Effector CD8-positive, alpha-beta T cell (primary cell): Measurements from ENCODE around the gene CPNE8.

ENCODE experiments used
- DNase-seq: peaks from one replicate; lab custom pipeline; 2025; lab: John Stamatoyannopoulos, UW

Gene CPNE8

DNA sequence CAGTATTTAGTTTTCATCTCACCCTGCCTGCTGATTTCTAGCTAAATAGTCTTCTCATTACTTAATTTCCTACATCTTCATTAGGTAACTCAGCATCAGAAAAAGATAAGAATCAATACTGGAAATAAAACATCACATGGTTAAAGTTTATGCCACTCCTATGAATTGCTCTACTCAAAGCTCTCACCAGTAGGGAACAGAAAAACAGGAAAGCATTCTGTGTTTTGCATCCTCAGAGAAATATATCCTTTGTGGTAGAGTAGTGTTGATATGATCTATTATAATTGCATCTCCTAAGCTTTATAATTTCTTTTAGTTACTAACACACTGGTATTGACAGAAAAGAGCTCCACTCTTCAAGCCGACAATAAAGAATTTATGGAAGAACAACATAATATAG, 9.9 kb downstream of the CPNE8 start:
- DNase-seq: no peak

DNA sequence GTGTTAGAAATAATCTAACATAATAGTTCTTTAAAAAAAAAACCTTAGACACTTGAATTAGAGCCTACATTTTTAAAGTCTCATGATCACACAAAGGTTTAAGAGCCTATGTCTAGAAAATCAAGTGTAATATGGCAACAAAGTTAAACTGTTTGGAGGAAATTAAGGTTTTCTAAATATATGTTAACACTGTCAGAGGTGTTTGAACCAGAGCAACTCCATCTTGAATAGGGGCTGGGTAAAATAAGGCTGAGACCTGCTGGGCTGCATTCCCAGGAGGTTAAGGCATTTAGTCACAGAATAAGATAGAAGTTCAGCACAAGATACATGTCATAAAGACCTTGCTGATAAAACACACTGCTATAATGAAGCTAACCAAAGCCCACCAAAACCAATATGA, 12.4 kb downstream of the CPNE8 start:
- DNase-seq: no peak

- DNase-seq: no peak
These were observed 13.2 kb downstream of the CPNE8 start for GRCh38 chr12:38892087-38892786.

GRCh38 chr12:38890102-38890855, 15.1 kb downstream of the CPNE8 start:
- no peak for DNase-seq

DNA sequence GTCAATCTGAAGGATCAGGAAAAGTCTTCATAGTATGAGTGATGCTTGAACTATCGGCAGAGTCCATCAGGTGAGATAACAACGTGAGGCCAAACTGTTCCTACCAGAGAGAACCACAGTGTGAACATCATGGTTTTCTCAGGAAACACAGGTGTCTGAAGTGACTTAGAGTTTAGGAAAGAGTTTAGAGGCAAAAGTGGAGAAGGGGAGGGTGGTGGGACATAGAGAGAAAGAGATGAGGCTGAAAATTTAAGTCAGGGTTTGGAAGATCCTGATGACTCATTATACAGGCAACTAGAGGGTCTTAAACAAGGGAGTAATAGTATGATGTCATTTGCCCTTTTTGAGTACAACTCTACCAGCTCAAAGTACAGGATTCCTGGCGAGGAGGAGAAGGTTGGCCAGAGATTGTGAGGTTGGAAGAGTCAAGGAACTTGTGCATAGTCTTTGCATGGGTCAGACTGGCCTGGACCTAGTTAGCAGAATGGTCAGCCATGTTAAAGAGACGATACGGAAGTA, 16.0 kb downstream of the CPNE8 start:
- no peak for DNase-seq

DNA sequence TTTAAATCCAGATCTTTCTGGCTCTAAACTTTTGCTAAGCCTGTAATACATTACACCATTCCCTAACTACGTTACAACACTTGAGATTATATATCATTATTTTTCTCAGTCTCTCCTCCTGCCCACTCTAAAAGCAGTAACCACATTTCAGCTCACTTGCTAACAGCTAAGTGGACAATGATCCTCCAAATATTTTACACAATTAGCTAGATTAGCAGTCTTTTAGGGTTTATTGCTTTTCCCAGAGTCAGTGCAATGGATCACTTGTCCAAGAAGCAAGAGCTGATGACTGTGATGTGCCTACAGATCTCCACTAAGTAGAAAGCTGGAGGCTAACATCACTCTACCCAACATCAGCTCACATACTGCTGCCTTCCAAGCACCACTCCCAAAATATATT, 17.6 kb downstream of the CPNE8 start:
- no peak for DNase-seq

DNA sequence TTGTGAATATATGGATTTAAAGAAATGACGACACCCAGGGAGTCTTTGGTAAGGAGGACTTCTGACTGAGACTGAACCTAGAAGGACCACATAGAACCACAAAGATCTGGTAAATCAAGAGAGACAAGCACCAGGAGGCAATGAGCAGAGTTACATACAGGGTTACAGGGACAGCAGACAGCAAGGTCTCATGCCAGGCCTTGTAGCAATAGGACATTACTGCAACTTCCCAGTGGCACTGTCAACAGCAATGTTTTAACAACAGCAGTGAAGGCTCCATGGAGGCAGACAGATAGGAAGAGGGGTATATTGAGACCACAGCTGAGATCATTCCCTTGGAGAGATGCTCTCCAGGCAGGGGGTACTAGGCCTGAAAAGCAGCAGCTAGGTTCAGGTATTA, 18.5 kb downstream of the CPNE8 start:
- DNase-seq: no peak

- no peak for DNase-seq
These were observed 19.3 kb downstream of the CPNE8 start for GRCh38 chr12:38886064-38886463.

GRCh38 chr12:38884666-38885065, 20.7 kb downstream of the CPNE8 start:
- DNase-seq: no peak

GRCh38 chr12:38883629-38884134, 21.7 kb downstream of the CPNE8 start:
- no peak for DNase-seq

DNA sequence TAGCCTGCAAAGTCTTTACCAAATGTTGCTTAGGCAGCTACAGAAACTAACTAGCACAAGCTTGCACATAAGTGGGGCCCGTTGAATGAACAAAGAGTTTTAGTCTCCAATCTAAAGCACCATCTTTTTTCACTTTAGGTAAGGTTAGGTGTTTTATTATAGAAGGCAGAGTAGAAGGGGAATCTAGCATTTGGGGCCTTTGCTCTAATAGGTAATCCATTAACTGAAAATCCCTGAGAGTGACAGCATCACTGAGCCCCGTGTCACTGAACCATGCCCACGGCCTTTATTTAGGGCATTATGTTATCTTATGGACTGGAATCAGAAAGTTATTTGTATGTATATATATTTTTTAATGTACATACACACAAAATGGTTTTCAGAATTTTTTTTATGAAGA, 25.1 kb downstream of the CPNE8 start:
- DNase-seq: no peak

DNA sequence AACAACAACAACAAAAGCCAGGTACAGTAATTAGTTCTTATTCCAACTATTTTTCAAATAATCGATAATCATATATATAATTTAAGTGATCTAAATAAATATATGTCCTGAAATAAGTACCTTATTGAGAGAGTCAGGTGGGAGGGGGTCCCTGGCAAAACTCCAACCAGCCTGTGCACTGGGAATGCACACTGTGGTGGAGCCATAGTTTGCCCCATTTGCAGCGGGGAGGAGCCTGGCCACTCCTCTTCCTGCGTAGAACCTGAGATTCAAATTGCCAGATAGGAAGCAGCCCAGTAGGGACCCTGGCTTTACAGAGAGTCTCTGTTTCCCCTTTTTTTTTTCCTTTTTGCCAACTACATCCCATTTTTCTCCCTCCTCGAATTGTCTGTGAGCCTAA, 26.4 kb downstream of the CPNE8 start:
- DNase-seq: no peak

GRCh38 chr12:38878333-38878705, 27.1 kb downstream of the CPNE8 start:
- no peak for DNase-seq

DNA sequence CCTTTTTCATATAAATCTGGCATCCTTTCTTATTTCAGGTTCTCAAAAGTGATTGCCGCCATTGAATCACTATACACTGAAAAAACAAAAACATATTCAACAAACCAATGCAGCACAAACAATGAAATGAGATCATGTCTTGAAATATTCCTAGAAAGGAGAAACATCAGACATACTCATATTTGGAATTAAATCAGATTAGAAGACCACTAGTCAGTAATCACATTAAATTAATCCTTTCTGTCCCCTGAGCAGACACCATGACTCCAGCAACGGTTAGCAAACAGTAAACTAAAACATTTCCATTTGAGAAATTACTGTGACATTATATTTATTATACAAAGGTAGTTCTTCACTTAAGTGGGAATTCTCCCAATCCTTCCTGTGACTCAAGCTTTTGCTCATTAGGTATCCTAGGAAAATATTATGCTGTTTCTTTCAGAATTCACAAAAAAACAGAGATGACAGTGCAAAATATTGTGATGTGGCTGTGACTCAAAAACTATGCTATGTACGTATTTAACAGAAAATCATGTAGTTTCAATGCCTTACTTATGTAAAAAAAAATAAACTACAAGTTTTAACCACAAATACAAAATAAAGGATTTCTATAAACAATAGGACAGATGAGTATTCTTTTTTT, 29.7 kb downstream of the CPNE8 start:
- DNase-seq: no peak

DNA sequence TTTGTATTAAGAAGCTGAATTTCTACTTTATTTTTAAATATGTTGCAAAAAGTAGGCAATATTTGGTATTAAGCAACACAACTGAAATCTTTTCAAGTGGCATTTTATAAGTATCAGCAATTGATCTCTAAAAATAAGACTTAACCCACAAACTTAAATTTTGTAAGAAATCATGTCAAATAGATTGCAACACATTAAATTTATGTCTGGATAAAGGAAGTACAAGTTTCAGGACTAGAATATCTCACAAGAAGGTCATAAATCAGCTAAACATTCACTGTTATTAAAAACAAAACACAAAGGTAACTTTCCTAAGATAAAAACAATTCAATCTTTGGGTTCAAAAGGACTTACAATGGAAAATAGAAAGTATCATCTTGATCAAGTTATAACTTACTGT, 32.8 kb downstream of the CPNE8 start:
- no peak for DNase-seq

GRCh38 chr12:38872156-38872555, 33.2 kb downstream of the CPNE8 start:
- no peak for DNase-seq

DNA sequence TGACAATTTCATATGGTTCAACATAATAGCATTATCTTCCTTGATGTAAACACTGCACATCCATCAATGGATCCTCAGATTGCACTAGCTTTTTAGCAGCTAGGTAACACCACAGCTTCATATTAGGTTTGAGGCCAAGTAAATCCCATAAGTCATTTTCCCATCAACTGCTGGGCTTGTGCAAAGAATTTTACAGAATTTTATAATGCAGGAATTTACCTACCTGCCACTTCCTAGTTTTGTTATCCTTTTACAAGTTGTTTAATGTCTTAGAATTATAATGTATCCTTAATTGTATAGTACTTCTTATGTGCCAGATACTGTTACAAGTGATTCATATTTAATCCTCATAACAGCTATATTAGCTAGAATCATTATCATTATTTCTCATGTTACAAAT, 36.4 kb downstream of the CPNE8 start:
- no peak for DNase-seq

GRCh38 chr12:38850461-38850860, 54.9 kb downstream of the CPNE8 start:
- DNase-seq: no peak

- no peak for DNase-seq
These were observed 58.1 kb downstream of the CPNE8 start for GRCh38 chr12:38847247-38847646.

GRCh38 chr12:38844267-38844666, 61.1 kb downstream of the CPNE8 start:
- no peak for DNase-seq

- no peak for DNase-seq
These were observed 67.1 kb downstream of the CPNE8 start for GRCh38 chr12:38838056-38838850.

DNA sequence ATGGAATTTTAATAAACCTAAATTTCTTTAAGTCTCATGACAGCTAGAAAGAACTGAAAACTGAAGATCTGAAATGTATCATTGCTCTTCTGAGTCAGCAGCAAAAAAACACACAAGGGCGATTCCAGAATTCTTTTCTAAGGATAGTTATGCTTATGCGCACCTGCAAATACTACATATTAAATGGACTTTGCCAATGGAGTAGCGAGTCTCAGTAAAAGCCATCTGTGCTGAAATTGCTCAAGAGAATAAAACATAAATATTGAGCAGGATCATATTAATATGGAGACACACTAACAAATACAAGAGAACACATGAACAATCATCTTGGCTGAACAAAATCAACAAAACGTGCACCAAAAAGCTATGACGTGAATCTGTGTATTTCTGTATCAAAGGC, 73.7 kb downstream of the CPNE8 start:
- no peak for DNase-seq
